Ishikawa (cell line): ENCODE measurements around the gene IGLL5.

Source experiments
- CEBPB ChIP-seq: IDR thresholded peaks from 2 replicates; pipeline ENCODE4 v1.6.1; 2012
- EP300 ChIP-seq: IDR thresholded peaks from 2 replicates; pipeline ENCODE4 v1.6.1; 2012; ENCODE audit warnings: borderline replicate concordance
- NFIC ChIP-seq: IDR thresholded peaks from 2 replicates; pipeline ENCODE4 v1.6.1; 2012
- RAD21 ChIP-seq: IDR thresholded peaks from 2 replicates; pipeline ENCODE4 v1.6.1; 2012; ENCODE audit warnings: low read depth
- REST ChIP-seq: IDR thresholded peaks from 2 replicates; pipeline ENCODE4 v1.6.1; 2012; ENCODE audit warnings: low read depth, mild to moderate bottlenecking
- TAF1 ChIP-seq: IDR thresholded peaks from 2 replicates; pipeline ENCODE4 v1.6.1; 2012; ENCODE audit warnings: low read depth, mild to moderate bottlenecking
- YY1 ChIP-seq: IDR thresholded peaks from 2 replicates; pipeline ENCODE4 v1.6.1; 2012; ENCODE audit warnings: low read depth
- ZBTB7A ChIP-seq: IDR thresholded peaks from 2 replicates; pipeline ENCODE4 v1.6.1; 2012; ENCODE audit warnings: low read depth

DNA sequence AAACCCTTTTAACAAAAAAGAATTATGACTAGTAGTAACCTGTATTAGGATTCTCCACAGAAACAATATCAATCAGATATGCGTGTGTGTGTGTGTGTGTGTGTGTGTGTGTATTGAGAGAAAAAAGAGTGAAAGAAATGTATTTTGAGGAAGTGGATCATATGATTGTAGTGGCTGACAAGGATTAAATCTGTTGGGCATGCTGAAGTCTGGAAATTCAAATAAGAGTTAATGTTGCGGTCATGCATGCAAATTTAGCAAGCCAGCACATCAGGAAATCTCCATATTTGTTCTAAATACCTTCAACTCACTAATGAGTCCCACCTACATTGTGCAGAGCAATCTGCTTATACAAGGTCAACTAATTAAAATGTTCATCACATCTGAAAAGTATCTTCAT lies 46.8 kb upstream of the IGLL5 start:
- no peak for TF ChIP-seq YY1
- no peak for TF ChIP-seq TAF1
- TF ChIP-seq EP300, result no peak
- TF ChIP-seq RAD21, result no peak
- TF ChIP-seq REST, result no peak
- TF ChIP-seq NFIC, result no peak
- TF ChIP-seq ZBTB7A, result no peak
- no peak for TF ChIP-seq CEBPB
